Panc1 (cell line): ENCODE data around the gene TFB2M.

ENCODE experiments used
- CTCF ChIP-seq: fragments of 450-650 bp; IDR thresholded peaks from 2 replicates; pipeline ENCODE4 v1.5.1; 2017; ENCODE audit warnings: mild to moderate bottlenecking
- TCF7L2 ChIP-seq: IDR thresholded peaks from 2 replicates; pipeline ENCODE4 v1.6.1; 2011; ENCODE audit warnings: mild to moderate bottlenecking, low read depth, low read length, inconsistent platforms

GRCh38 chr1:246558041-246558440, 8.0 kb downstream of the TFB2M start:
- TF ChIP-seq TCF7L2 (no peak), CTCF (no peak)
